22Rv1 (cell line): Measurements from ENCODE around the gene KRT84.

Experiments used
- H3K27ac ChIP-seq: fragments of 450-650 bp; 2 replicates; pipeline ENCODE4 v1.5.1; 2017
- CTCF ChIP-seq: fragments of 450-650 bp; IDR thresholded peaks from 2 replicates; pipeline ENCODE4 v1.5.1; 2017; ENCODE audit warnings: mild to moderate bottlenecking
- ZFX ChIP-seq: fragments of 450-650 bp; IDR thresholded peaks from 2 replicates; pipeline ENCODE4 v1.6.1; 2017; ENCODE audit warnings: antibody characterized with exemption, borderline replicate concordance

The KRT84 gene

GRCh38 chr12:52371716-52372115, 13.7 kb downstream of the KRT84 start:
- TF ChIP-seq CTCF (no peak), ZFX (no peak)

DNA sequence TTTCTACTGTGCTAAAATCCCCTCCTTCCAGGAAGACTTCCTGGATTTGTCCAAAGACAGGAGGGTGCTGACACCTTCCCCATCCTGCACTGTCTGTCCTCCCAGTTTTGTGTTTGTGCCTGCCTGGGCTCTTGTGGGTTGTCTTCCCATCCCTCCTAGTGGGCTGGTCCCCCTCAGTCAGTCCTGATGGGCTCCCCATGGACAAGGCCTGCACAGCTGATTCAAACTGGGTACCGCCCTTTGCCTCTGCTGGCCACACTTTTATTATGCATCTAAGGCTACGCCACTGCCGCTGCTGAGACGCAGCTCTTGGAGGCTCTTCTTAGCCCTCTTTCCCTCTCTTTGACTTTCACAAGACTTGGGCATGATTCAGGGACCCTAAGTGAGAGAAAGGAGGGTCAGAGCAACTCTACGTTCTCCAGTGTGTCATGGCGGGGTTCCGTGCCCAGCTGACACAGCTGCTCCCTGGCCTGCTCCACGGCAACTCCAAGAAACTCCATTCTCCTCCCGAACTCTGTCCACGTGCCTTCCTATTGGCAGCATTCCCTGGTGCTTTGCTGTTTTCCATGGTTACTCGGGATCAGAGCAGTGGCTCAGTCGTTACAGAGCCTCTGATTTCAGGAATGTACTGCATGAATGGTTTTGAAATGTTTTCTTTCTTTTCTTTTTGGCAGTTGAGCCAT, 14.4 kb downstream of the KRT84 start:
- H3K27ac ChIP-seq, result no peak overlapping the region
- TF ChIP-seq CTCF (no peak), ZFX (no peak)

More at GRCh38 chr12:52371716-52372115, 13.7 kb downstream of the KRT84 start:
- H3K27ac ChIP-seq, result no peak overlapping the region

DNA sequence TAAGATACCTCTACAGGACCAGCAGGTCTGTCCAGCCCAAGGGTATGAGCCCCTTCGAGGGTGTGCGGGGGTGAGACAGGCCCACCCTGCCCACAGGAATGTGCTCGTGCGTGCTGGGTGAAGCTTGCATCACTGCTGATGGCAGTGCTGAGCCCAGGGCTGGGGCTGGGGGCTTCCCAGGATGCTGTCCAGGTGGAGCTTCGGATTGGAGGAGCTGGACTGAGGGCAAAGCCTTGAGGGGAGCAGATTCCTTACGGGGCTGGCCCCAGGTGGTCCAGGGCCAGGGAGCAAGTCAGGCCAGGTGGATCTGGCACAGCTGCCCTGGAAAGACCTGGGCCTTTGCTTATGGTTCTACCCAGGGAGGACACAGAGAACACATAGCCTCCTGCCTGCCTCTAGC, 15.6 kb downstream of the KRT84 start:
- no peak for TF ChIP-seq CTCF
- no peak for TF ChIP-seq ZFX

DNA sequence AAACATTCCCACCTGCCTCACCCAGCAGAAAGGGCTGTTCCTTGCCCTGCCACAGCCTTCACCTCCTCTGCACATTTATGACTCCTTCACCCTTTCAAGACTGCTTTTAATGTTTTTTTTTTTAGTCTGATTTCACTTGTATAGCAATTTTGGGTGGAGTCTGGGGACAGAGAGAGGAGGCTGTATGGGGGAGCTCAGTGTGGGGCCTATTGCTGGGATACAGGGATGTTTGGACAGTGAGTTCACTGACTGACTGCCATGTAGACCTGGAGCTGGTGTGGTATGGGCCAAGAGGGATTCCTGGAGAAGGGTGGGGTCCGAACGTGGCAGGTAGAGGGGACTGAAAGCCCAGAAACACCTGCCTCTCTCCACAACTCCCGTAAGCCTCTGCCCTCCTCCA, 16.2 kb downstream of the KRT84 start:
- H3K27ac ChIP-seq, result no peak overlapping the region
- TF ChIP-seq ZFX, result no peak

More for the DNA sequence above, 15.6 kb downstream of the KRT84 start:
- no peak overlapping the region for H3K27ac ChIP-seq

GRCh38 chr12:52368508-52368907, 16.9 kb downstream of the KRT84 start:
- no peak overlapping the region for H3K27ac ChIP-seq
- no peak for TF ChIP-seq CTCF
- TF ChIP-seq ZFX, result no peak

DNA sequence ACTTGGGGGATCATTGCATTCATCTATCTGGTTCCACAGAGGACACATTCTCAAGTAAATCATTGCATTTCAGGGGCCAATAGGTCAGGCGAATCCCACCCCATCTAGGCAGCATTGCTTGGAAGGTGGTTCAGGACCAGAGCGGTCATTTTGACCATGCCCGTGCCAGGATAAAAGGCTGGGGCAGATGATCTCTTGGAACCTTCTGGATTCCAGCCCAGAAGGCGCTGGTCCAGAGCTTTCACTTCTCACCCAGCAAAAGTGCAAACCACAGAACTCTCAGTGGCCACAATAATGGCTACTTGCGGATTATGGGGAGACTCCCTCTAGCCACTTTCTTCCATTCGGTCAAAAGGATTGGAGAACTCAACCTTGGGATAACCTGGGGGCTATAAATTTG, 17.6 kb downstream of the KRT84 start:
- H3K27ac ChIP-seq, result no peak overlapping the region
- TF ChIP-seq CTCF (no peak), ZFX (no peak)

DNA sequence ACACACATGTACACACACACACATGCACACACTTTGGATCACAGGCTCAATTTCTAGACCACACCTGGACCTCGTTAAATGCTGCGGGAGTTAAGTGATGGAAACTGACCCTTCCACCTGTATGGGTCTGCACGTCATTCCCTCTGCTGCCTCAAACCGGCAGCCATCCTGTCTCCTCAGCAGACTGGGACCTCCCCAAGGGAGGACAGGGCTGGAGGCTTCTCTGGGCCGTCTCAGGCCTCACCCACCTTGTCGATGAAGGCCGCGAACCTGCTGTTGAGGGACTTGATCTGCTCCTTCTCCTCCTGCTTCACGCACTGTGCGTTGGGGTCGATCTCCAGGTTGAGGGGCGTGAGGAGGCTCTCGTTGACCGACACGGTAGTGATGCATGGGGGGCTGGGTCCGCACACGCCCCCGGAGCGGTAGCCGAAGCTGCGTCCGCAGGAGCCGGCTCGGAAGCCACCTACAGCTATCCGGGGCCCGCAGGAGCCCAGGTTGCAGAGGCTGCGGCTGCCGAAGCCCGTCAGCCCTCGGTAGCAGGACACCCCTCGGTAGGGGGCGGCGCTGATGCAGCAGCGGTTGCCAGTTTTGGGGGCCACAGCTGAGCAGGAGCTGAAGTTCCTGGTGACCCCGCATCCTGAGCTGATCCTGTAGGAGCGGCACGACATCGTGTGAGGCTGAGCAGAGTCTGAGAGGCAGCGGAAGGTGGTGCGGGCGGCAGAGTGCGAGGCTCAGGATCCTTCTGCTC, 18.5 kb downstream of the KRT84 start, which contains the start of gene KRT85:
TSS of gene KRT85 (minus strand) at position 744 of the 748 bp plus-strand sequence. CDS start at position 668, 76 bp downstream.
- TF ChIP-seq CTCF (no peak), ZFX (no peak)
- no peak within 1 kb of the TSS for H3K27ac ChIP-seq
